Thyroid gland (tissue), 4 donors: ENCODE results near the gene ADCY5. TPM values are rescaled to one million over a fixed set of nuclear protein-coding genes. Genes with fewer than 3 reads are reported as not detected.

Experiments
- DNase-seq, 2 donors: peaks; one replicate each; pipeline ENCODE4 v3.0.0-alpha.2; 2019
- H3K27ac ChIP-seq, 3 donors: fragments of 200-600 bp; sonication (generic); 1 replicate in 2 of 3; 2 replicates in 1 of 3; pipeline ENCODE4 v1.5.1; 2016 to 2019; ENCODE audit warnings: mild to moderate bottlenecking in 1 of 3, moderate library complexity in 1 of 3
- H3K27me3 ChIP-seq: fragments of 200-600 bp; sonication (generic); one replicate; pipeline ENCODE4 v1.5.1; 2019
- H3K36me3 ChIP-seq, 2 donors: fragments of 200-600 bp; sonication (generic); one replicate each; pipeline ENCODE4 v1.5.1; 2016 to 2019
- H3K4me1 ChIP-seq, 2 donors: fragments of 200-600 bp; sonication (generic); one replicate each; pipeline ENCODE4 v1.5.1; 2017 to 2019
- H3K4me3 ChIP-seq, 3 donors: fragments of 200-600 bp; sonication (generic); replicated peaks in 1 of 3; 1 replicate in 2 of 3; 2 replicates in 1 of 3; pipeline ENCODE4 v1.5.1; 2016; ENCODE audit warnings: mild to moderate bottlenecking in 1 of 3
- H3K9me3 ChIP-seq: fragments of 200-600 bp; sonication (generic); one replicate; pipeline ENCODE4 v1.5.1; 2017
- POLR2A ChIP-seq, 2 donors: fragments of 450-650 bp; IDR thresholded peaks; one replicate each; pipeline ENCODE4 v1.6.1; 2017; ENCODE audit warnings: antibody characterized with exemption in 2 of 2, mild to moderate bottlenecking in 2 of 2, moderate library complexity in 1 of 2
- WGBS, 2 donors: methylation state at CpG; one replicate each; pipeline ENCODE4 v1.1.5; 2017; 5-methylcytosine and 5-hydroxymethylcytosine counted together
- intact Hi-C: fragments of 100-400 bp; cut with DNase I; formaldehyde crosslinking; loops from one replicate; pipeline ENCODE4 v1.15.1; 2023
- total RNA-seq, 4 donors: library from RNA; depleted of rRNA; stranded (reverse); fragments of >200 nt; gene quantifications; one replicate each; pipeline ENCODE4 v1.2.3, GENCODE V29; 2016
- TF ChIP-seq, protein P1 (sequence below), 6 experiments: fragments of 200-600 bp in 3 of 6; fragments of 450-650 bp in 3 of 6; sonication (generic) in 3 of 6; IDR thresholded peaks; one replicate each; pipeline ENCODE4 v1.5.1; 2016 to 2019; ENCODE audit warnings: antibody characterized with exemption in 6 of 6, mild to moderate bottlenecking in 2 of 6, inconsistent platforms in 1 of 6, moderate library complexity in 1 of 6

The ADCY5 gene
- total RNA-seq, 4 donors from 2014 or later, result 0.78 to 2.7 (median 1.8) TPM

- no peak for TF ChIP-seq POLR2A (IDR thresholded peaks at IDR 0.05)
- TF ChIP-seq, protein P1, sequence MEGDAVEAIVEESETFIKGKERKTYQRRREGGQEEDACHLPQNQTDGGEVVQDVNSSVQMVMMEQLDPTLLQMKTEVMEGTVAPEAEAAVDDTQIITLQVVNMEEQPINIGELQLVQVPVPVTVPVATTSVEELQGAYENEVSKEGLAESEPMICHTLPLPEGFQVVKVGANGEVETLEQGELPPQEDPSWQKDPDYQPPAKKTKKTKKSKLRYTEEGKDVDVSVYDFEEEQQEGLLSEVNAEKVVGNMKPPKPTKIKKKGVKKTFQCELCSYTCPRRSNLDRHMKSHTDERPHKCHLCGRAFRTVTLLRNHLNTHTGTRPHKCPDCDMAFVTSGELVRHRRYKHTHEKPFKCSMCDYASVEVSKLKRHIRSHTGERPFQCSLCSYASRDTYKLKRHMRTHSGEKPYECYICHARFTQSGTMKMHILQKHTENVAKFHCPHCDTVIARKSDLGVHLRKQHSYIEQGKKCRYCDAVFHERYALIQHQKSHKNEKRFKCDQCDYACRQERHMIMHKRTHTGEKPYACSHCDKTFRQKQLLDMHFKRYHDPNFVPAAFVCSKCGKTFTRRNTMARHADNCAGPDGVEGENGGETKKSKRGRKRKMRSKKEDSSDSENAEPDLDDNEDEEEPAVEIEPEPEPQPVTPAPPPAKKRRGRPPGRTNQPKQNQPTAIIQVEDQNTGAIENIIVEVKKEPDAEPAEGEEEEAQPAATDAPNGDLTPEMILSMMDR (IDR thresholded peaks at IDR 0.05), result no peak
- intact Hi-C loops, result no loop called here
- no peak for DNase-seq
- H3K4me3 ChIP-seq, result no peak overlapping the region
- no peaks in the 10 kb centered on the region for H3K36me3 ChIP-seq
- peaks cover 0 to 15% of the 10 kb centered on the region in 2 donors for H3K4me1 ChIP-seq
- H3K9me3 ChIP-seq, result no peaks in the 10 kb centered on the region
- H3K27me3 ChIP-seq, result no peaks in the 10 kb centered on the region
- H3K27ac ChIP-seq, result no peak overlapping the region
- 77 to 80% methylated on average over 7 of the region's 8 CpGs for WGBS, 2 donors
These were observed 23.7 kb downstream of the ADCY5 start for GRCh38 chr3:123424999-123425712.

GRCh38 chr3:123424321-123424998 lies 24.4 kb downstream of the ADCY5 start:
- no peaks in the 10 kb centered on the region for H3K9me3 ChIP-seq
- peaks cover 0 to 15% of the 10 kb centered on the region in 2 donors for H3K4me1 ChIP-seq
- H3K27me3 ChIP-seq, result no peaks in the 10 kb centered on the region
- WGBS, 2 donors, result 70 to 72% methylated on average over 12 to 13 of the region's 13 CpGs
- H3K27ac ChIP-seq, result no peak overlapping the region
- intact Hi-C loops, result no loop called here
- peak; percentile 23 to 47 for DNase-seq
- no peak overlapping the region for H3K4me3 ChIP-seq
- H3K36me3 ChIP-seq, result no peaks in the 10 kb centered on the region
- TF ChIP-seq, protein P1 (IDR thresholded peaks at IDR 0.05), result no peak
- no peak for TF ChIP-seq POLR2A (IDR thresholded peaks at IDR 0.05)

GRCh38 chr3:123423806-123424205 lies 25.1 kb downstream of the ADCY5 start:
- DNase-seq, result no peak
- Histone ChIP-seq H3K27ac (no peak overlapping the region), H3K36me3 (no peaks in the 10 kb centered on the region), H3K27me3 (no peaks in the 10 kb centered on the region), H3K4me3 (no peak overlapping the region), H3K9me3 (no peaks in the 10 kb centered on the region), H3K4me1 (peaks cover 0 to 15% of the 10 kb centered on the region in 2 donors)
- TF ChIP-seq, protein P1 (IDR thresholded peaks at IDR 0.05), result no peak
- no peak for TF ChIP-seq POLR2A (IDR thresholded peaks at IDR 0.05)
- intact Hi-C loops, result no loop called here
- WGBS, 2 donors, result 73 to 74% methylated on average over 7 of the region's 7 CpGs

- Histone ChIP-seq H3K27ac (no peak overlapping the region), H3K4me1 (peaks cover 0 to 15% of the 10 kb centered on the region in 2 donors), H3K36me3 (no peaks in the 10 kb centered on the region), H3K9me3 (no peaks in the 10 kb centered on the region), H3K4me3 (no peak overlapping the region), H3K27me3 (no peaks in the 10 kb centered on the region)
- 83 to 91% methylated on average over 1 to 10 of the region's 12 CpGs for WGBS, 2 donors
- TF ChIP-seq, protein P1 (IDR thresholded peaks at IDR 0.05), result no peak
- no peak for TF ChIP-seq POLR2A (IDR thresholded peaks at IDR 0.05)
- DNase-seq, result no peak
- intact Hi-C loops, result no loop called here
These were observed 25.9 kb downstream of the ADCY5 start for GRCh38 chr3:123423031-123423430.

- H3K9me3 ChIP-seq, result no peaks in the 10 kb centered on the region
- no peaks in the 10 kb centered on the region for H3K36me3 ChIP-seq
- WGBS, 2 donors, result 91 to 100% methylated on average over 2 to 4 of the region's 5 CpGs
- H3K4me1 ChIP-seq, result peaks cover 0 to 15% of the 10 kb centered on the region in 2 donors
- intact Hi-C loops, result no loop called here
- no peak for TF ChIP-seq POLR2A (IDR thresholded peaks at IDR 0.05)
- TF ChIP-seq, protein P1 (IDR thresholded peaks at IDR 0.05), result no peak
- DNase-seq, result no peak
- H3K4me3 ChIP-seq, result no peak overlapping the region
- no peak overlapping the region for H3K27ac ChIP-seq
- no peaks in the 10 kb centered on the region for H3K27me3 ChIP-seq
These were observed 26.4 kb downstream of the ADCY5 start for GRCh38 chr3:123422457-123422856.
